Muscle of back (tissue), 11 donors: ENCODE data around the gene PAX2. TPM values are rescaled to one million over a fixed set of nuclear protein-coding genes. Genes with fewer than 3 reads are reported as not detected.
A peak's percentile ranks its signal among the peaks of the same experiment; 100 is the strongest.

Experiments
- DNase-seq, 3 donors: peaks; one replicate each; pipeline versions ENCODE4 v3.0.0 to v3.0.0-alpha.2; 2013
- polyA plus RNA-seq, 10 donors: library from polyadenylated mRNA; unstranded; fragments of 120-200 nt; gene quantifications; one replicate each; pipeline ENCODE4 v1.2.1, GENCODE V29; 2013; ENCODE audit not compliant: insufficient read length in 10 of 10

Gene PAX2
- polyA plus RNA-seq, 10 donors: 0.04 to 0.25 (median 0.14) TPM; not detected in 4

- no peak for DNase-seq
Measured at GRCh38 chr10:100723770-100724530, 21.4 kb upstream of the PAX2 start.

GRCh38 chr10:100724531-100725027 is 20.8 kb upstream of the PAX2 start:
- no peak for DNase-seq

- DNase-seq: peak in 1 of 3 donors; percentile 19
Measured at GRCh38 chr10:100725071-100725471, 20.3 kb upstream of the PAX2 start.

GRCh38 chr10:100725869-100726426 is 19.4 kb upstream of the PAX2 start:
- DNase-seq: no peak

- no peak for DNase-seq
Measured at GRCh38 chr10:100727808-100728207, 17.6 kb upstream of the PAX2 start.

- peak in 1 of 3 donors; percentile 34 for DNase-seq
Measured at GRCh38 chr10:100728928-100729861, 16.2 kb upstream of the PAX2 start.

- DNase-seq: peak in 1 of 3 donors; percentile 60
Measured at GRCh38 chr10:100729862-100730724, 15.3 kb upstream of the PAX2 start.

GRCh38 chr10:100730725-100731406 is 14.5 kb upstream of the PAX2 start:
- DNase-seq: no peak

- DNase-seq: no peak
Measured at GRCh38 chr10:100731407-100732240, 13.8 kb upstream of the PAX2 start.

GRCh38 chr10:100732241-100732596 is 13.2 kb upstream of the PAX2 start:
- DNase-seq: no peak

- DNase-seq: no peak
Measured at GRCh38 chr10:100733329-100733728, 12.1 kb upstream of the PAX2 start.

- no peak for DNase-seq
Measured at GRCh38 chr10:100734295-100735086, 10.9 kb upstream of the PAX2 start.

GRCh38 chr10:100735087-100735336 is 10.4 kb upstream of the PAX2 start:
- no peak for DNase-seq

- DNase-seq: no peak
Measured at GRCh38 chr10:100735337-100736143, 9.8 kb upstream of the PAX2 start.

- DNase-seq: no peak
Measured at GRCh38 chr10:100736144-100736808, 9.1 kb upstream of the PAX2 start.

- DNase-seq: no peak
Measured at GRCh38 chr10:100736809-100737354, 8.5 kb upstream of the PAX2 start.

GRCh38 chr10:100737355-100738054 is 7.9 kb upstream of the PAX2 start:
- DNase-seq: no peak
